Osteoblast (primary cell): ENCODE measurements around the gene KPNB1. TPM values are rescaled to one million over a fixed set of nuclear protein-coding genes. Genes with fewer than 3 reads are reported as not detected.
A peak's percentile ranks its signal among the peaks of the same experiment; 100 is the strongest.

Experiments used
- DNase-seq: peaks from one replicate; pipeline ENCODE4 v3.0.0; 2011; ENCODE audit warnings: low spot score, mixed read lengths; ENCODE audit not compliant: insufficient read length; ENCODE audit errors: missing footprints
- H2AFZ ChIP-seq: 2 replicates; pipeline ENCODE4 v1.6.0; 2011; ENCODE audit warnings: mild to moderate bottlenecking, low read length
- H3K27ac ChIP-seq: 2 replicates; pipeline ENCODE4 v1.5.1; 2011; ENCODE audit warnings: mild to moderate bottlenecking, low read depth, low read length, moderate library complexity
- H3K27me3 ChIP-seq: 2 replicates; pipeline ENCODE4 v1.6.0; 2012; ENCODE audit warnings: mild to moderate bottlenecking, control low read depth, inconsistent platforms, low read length, moderate library complexity; ENCODE audit not compliant: insufficient read depth
- H3K36me3 ChIP-seq: 2 replicates; pipeline ENCODE4 v1.5.1; 2011; ENCODE audit warnings: mild to moderate bottlenecking, low read length, control low read depth, moderate library complexity; ENCODE audit not compliant: insufficient read depth
- H3K4me1 ChIP-seq: 2 replicates; pipeline ENCODE4 v1.5.1; 2011; ENCODE audit warnings: mild to moderate bottlenecking, low read length, control low read depth, moderate library complexity; ENCODE audit not compliant: insufficient read depth
- H3K4me2 ChIP-seq: 2 replicates; pipeline ENCODE4 v1.6.0; 2011; ENCODE audit warnings: mild to moderate bottlenecking, low read length; ENCODE audit not compliant: insufficient read depth
- H3K4me3 ChIP-seq: fragments of 200-600 bp; sonication (generic); 3 replicates; pipeline ENCODE4 v1.5.1; 2012; ENCODE audit warnings: mild to moderate bottlenecking, low read length, inconsistent platforms; ENCODE audit not compliant: insufficient read depth
- H3K79me2 ChIP-seq: 2 replicates; pipeline ENCODE4 v1.6.0; 2012; ENCODE audit warnings: mild to moderate bottlenecking, low read length, control low read depth, inconsistent platforms; ENCODE audit not compliant: insufficient read depth
- H3K9me3 ChIP-seq: 2 replicates; pipeline ENCODE4 v1.5.1; 2011; ENCODE audit warnings: low read depth, low read length, control low read depth
- H4K20me1 ChIP-seq: 2 replicates; pipeline ENCODE4 v1.6.0; 2012; ENCODE audit warnings: mild to moderate bottlenecking, low read length, control low read depth; ENCODE audit not compliant: insufficient read depth
- total RNA-seq: library from RNA; depleted of rRNA; stranded (reverse); fragments of >200 nt; gene quantifications from 2 replicates; pipeline ENCODE4 v1.2.3, GENCODE V29; 2012
- TF ChIP-seq, protein P1 (sequence below): IDR thresholded peaks from 2 replicates; pipeline ENCODE4 v1.5.1; 2011; ENCODE audit warnings: mild to moderate bottlenecking, low read depth, low read length, moderate library complexity; ENCODE audit errors: extremely low read depth

KPNB1 gene
- total RNA-seq, 1 donor, result 351 TPM

- TF ChIP-seq, protein P1, sequence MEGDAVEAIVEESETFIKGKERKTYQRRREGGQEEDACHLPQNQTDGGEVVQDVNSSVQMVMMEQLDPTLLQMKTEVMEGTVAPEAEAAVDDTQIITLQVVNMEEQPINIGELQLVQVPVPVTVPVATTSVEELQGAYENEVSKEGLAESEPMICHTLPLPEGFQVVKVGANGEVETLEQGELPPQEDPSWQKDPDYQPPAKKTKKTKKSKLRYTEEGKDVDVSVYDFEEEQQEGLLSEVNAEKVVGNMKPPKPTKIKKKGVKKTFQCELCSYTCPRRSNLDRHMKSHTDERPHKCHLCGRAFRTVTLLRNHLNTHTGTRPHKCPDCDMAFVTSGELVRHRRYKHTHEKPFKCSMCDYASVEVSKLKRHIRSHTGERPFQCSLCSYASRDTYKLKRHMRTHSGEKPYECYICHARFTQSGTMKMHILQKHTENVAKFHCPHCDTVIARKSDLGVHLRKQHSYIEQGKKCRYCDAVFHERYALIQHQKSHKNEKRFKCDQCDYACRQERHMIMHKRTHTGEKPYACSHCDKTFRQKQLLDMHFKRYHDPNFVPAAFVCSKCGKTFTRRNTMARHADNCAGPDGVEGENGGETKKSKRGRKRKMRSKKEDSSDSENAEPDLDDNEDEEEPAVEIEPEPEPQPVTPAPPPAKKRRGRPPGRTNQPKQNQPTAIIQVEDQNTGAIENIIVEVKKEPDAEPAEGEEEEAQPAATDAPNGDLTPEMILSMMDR, result no peak
- H3K27ac ChIP-seq, result no peak overlapping the region
- no peak overlapping the region for H3K4me2 ChIP-seq
- peaks cover 38% of the 10 kb centered on the region for H4K20me1 ChIP-seq
- no peaks in the 10 kb centered on the region for H3K9me3 ChIP-seq
- no peaks in the 10 kb centered on the region for H3K79me2 ChIP-seq
- no peak for DNase-seq
- H3K36me3 ChIP-seq, result no peaks in the 10 kb centered on the region
- peaks cover 31% of the 10 kb centered on the region for H3K4me1 ChIP-seq
- H3K27me3 ChIP-seq, result peaks cover 75% of the 10 kb centered on the region
- no peak overlapping the region for H2AFZ ChIP-seq
- no peak overlapping the region for H3K4me3 ChIP-seq
Measured at GRCh38 chr17:47714773-47715396, 65.2 kb downstream of the KPNB1 start.

DNA sequence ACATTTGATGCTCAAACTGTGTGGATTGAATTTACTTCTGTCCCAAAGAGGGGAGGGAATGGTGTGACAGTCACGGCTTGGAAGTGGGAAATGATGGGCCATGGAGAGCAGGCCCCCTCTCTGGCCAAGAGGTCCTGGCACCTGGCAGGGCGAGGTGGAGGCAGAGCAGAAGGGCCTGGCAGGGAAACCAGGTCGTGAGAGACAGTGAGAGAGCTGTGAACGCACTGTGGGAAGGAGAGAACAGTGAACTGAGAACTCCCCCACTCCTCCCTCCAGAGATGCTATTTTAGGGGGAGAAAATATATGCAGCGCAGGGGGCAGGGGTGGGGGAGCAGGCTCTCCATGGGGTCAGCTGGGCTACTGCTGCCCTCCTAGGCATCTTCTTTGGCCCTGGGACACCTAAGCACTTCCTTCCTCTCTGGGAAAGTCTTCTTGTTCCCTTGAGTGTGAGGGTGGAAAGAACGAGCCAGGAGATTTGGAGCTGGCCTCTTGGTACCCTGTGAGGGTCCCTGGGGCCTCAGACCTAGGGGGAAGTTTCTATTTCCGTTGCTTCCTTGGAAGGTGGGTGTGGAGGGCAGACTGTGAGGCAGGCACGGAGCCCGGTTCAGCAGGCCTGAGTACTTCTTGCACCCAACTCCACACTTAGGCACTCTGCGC lies 66.1 kb downstream of the KPNB1 start:
- peaks cover 82% of the 10 kb centered on the region for H3K27me3 ChIP-seq

GRCh38 chr17:47716375-47716774 lies 66.7 kb downstream of the KPNB1 start:
- DNase-seq, result no peak
- H3K79me2 ChIP-seq, result no peaks in the 10 kb centered on the region
- H3K4me3 ChIP-seq, result no peak overlapping the region
- no peaks in the 10 kb centered on the region for H3K36me3 ChIP-seq
- peaks cover 88% of the 10 kb centered on the region for H3K27me3 ChIP-seq
- no peak overlapping the region for H3K27ac ChIP-seq
- no peaks in the 10 kb centered on the region for H3K9me3 ChIP-seq
- H3K4me1 ChIP-seq, result peaks cover 42% of the 10 kb centered on the region
- TF ChIP-seq, protein P1, result no peak
- no peak overlapping the region for H2AFZ ChIP-seq
- H3K4me2 ChIP-seq, result no peak overlapping the region
- peaks cover 27% of the 10 kb centered on the region for H4K20me1 ChIP-seq

More for the DNA sequence above, 66.1 kb downstream of the KPNB1 start:
- Histone ChIP-seq H3K4me3 (no peak overlapping the region), H4K20me1 (peaks cover 30% of the 10 kb centered on the region), H3K4me2 (no peak overlapping the region), H3K79me2 (no peaks in the 10 kb centered on the region), H2AFZ (no peak overlapping the region), H3K36me3 (no peaks in the 10 kb centered on the region), H3K9me3 (no peaks in the 10 kb centered on the region), H3K27ac (no peak overlapping the region), H3K4me1 (peaks cover 36% of the 10 kb centered on the region)
- DNase-seq, result no peak
- TF ChIP-seq, protein P1, result no peak

GRCh38 chr17:47717261-47717697 lies 67.6 kb downstream of the KPNB1 start:
- Histone ChIP-seq H3K79me2 (no peaks in the 10 kb centered on the region), H3K4me1 (peaks cover 44% of the 10 kb centered on the region), H2AFZ (no peak overlapping the region), H3K9me3 (no peaks in the 10 kb centered on the region), H3K27ac (no peak overlapping the region), H3K27me3 (peaks cover 91% of the 10 kb centered on the region), H3K4me3 (no peak overlapping the region), H3K36me3 (no peaks in the 10 kb centered on the region), H3K4me2 (no peak overlapping the region), H4K20me1 (peaks cover 27% of the 10 kb centered on the region)
- DNase-seq, result no peak
- TF ChIP-seq, protein P1, result peak; percentile 51
